HEK293 (cell line): ENCODE results near the gene SHC4.

Experiments used
- MEIS1 ChIP-seq: sonication (generic); formaldehyde crosslinking; IDR thresholded peaks from 2 replicates; pipeline ENCODE4 v1.8.1; 2022; ENCODE audit warnings: missing genetic modification reagents, mild to moderate bottlenecking, borderline replicate concordance
- ZNF10 ChIP-seq: fragments of 450-650 bp; formaldehyde crosslinking; IDR thresholded peaks from 2 replicates; pipeline ENCODE4 v1.5.1; 2017; ENCODE audit warnings: missing biosample characterization, missing genetic modification characterization
- ZNF133 ChIP-seq: fragments of 450-650 bp; formaldehyde crosslinking; IDR thresholded peaks from 2 replicates; pipeline ENCODE4 v1.5.1; 2016; ENCODE audit warnings: missing biosample characterization, missing genetic modification characterization
- TF ChIP-seq, protein P1 (sequence below): fragments of 450-650 bp; formaldehyde crosslinking; IDR thresholded peaks from 2 replicates; pipeline ENCODE4 v1.5.1; 2016; ENCODE audit warnings: missing biosample characterization, missing genetic modification characterization
- TF ChIP-seq, protein P2 (sequence below): fragments of 450-650 bp; formaldehyde crosslinking; IDR thresholded peaks from 2 replicates; pipeline ENCODE4 v1.5.1; 2016; ENCODE audit warnings: missing biosample characterization, missing genetic modification characterization

DNA sequence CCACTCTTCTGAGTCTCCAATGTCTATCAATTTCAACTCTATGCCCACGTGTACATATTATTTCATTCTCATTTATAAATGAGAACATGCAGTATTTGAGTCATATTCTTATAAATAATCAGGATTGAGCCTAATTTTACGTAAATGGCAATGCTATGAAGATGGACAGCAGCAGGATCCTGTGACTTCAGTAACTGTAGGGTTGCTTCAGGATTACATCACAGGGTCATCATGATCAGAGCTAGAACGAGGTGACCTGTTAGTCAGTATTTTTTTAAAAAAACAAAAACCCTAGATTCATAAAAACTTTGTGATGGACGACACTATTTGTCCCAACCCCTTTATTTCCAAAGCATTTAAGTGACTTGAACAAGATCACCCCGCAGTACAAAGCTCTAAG lies 21.8 kb downstream of the SHC4 start:
- TF ChIP-seq, protein P1, sequence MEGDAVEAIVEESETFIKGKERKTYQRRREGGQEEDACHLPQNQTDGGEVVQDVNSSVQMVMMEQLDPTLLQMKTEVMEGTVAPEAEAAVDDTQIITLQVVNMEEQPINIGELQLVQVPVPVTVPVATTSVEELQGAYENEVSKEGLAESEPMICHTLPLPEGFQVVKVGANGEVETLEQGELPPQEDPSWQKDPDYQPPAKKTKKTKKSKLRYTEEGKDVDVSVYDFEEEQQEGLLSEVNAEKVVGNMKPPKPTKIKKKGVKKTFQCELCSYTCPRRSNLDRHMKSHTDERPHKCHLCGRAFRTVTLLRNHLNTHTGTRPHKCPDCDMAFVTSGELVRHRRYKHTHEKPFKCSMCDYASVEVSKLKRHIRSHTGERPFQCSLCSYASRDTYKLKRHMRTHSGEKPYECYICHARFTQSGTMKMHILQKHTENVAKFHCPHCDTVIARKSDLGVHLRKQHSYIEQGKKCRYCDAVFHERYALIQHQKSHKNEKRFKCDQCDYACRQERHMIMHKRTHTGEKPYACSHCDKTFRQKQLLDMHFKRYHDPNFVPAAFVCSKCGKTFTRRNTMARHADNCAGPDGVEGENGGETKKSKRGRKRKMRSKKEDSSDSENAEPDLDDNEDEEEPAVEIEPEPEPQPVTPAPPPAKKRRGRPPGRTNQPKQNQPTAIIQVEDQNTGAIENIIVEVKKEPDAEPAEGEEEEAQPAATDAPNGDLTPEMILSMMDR (tag by site-specific recombination) = no peak
- TF ChIP-seq MEIS1 (no peak), ZNF10 (tag by site-specific recombination) (no peak), ZNF133 (tag by site-specific recombination) (no peak)
- TF ChIP-seq, protein P2, sequence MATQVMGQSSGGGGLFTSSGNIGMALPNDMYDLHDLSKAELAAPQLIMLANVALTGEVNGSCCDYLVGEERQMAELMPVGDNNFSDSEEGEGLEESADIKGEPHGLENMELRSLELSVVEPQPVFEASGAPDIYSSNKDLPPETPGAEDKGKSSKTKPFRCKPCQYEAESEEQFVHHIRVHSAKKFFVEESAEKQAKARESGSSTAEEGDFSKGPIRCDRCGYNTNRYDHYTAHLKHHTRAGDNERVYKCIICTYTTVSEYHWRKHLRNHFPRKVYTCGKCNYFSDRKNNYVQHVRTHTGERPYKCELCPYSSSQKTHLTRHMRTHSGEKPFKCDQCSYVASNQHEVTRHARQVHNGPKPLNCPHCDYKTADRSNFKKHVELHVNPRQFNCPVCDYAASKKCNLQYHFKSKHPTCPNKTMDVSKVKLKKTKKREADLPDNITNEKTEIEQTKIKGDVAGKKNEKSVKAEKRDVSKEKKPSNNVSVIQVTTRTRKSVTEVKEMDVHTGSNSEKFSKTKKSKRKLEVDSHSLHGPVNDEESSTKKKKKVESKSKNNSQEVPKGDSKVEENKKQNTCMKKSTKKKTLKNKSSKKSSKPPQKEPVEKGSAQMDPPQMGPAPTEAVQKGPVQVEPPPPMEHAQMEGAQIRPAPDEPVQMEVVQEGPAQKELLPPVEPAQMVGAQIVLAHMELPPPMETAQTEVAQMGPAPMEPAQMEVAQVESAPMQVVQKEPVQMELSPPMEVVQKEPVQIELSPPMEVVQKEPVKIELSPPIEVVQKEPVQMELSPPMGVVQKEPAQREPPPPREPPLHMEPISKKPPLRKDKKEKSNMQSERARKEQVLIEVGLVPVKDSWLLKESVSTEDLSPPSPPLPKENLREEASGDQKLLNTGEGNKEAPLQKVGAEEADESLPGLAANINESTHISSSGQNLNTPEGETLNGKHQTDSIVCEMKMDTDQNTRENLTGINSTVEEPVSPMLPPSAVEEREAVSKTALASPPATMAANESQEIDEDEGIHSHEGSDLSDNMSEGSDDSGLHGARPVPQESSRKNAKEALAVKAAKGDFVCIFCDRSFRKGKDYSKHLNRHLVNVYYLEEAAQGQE = no peak
